HG03135 (cell line): Measurements from ENCODE around the gene MRPL32.

Experiments
- ATAC-seq: cut with Tn5 transposase; IDR thresholded peaks from one replicate; pipeline ENCODE4 v1.9.1; 2021; ENCODE audit warnings: mild to moderate bottlenecking, moderate library complexity; ENCODE audit not compliant: unreplicated experiment

The MRPL32 gene

GRCh38 chr7:42925630-42926029 is 6.5 kb upstream of the MRPL32 start:
- ATAC-seq = no peak

GRCh38 chr7:42926204-42926603 is 6.0 kb upstream of the MRPL32 start:
- ATAC-seq = no peak

- ATAC-seq = no peak
Measured at GRCh38 chr7:42928754-42929153, 3.4 kb upstream of the MRPL32 start.

- no peak for ATAC-seq
Measured at GRCh38 chr7:42929449-42929848, 2.7 kb upstream of the MRPL32 start.

GRCh38 chr7:42930889-42931288 is 1.3 kb upstream of the MRPL32 start:
- no peak for ATAC-seq

- ATAC-seq = no peak
Measured at GRCh38 chr7:42931447-42931833, 736 bp upstream of the MRPL32 start.

- no peak for ATAC-seq
Measured at GRCh38 chr7:42932811-42933591, 825 bp downstream of the MRPL32 start.

GRCh38 chr7:42934291-42934690 is 2.1 kb downstream of the MRPL32 start:
- ATAC-seq = no peak

GRCh38 chr7:42935861-42936260 is 3.7 kb downstream of the MRPL32 start:
- no peak for ATAC-seq

- ATAC-seq = no peak
Measured at GRCh38 chr7:42939457-42940240, 7.5 kb downstream of the MRPL32 start.

GRCh38 chr7:42940985-42941847 is 9.0 kb downstream of the MRPL32 start:
- peak; percentile 55 for ATAC-seq

- peak; percentile 55 for ATAC-seq
Measured at GRCh38 chr7:42945821-42946626, 13.8 kb downstream of the MRPL32 start.

GRCh38 chr7:42946627-42946950 is 14.4 kb downstream of the MRPL32 start:
- ATAC-seq = no peak

- no peak for ATAC-seq
Measured at GRCh38 chr7:42947521-42947920, 15.3 kb downstream of the MRPL32 start.

GRCh38 chr7:42950417-42950816 is 18.2 kb downstream of the MRPL32 start:
- no peak for ATAC-seq

GRCh38 chr7:42952328-42952727 is 20.2 kb downstream of the MRPL32 start:
- no peak for ATAC-seq

GRCh38 chr7:42953994-42954393 is 21.8 kb downstream of the MRPL32 start:
- no peak for ATAC-seq

GRCh38 chr7:42956062-42956461 is 23.9 kb downstream of the MRPL32 start:
- ATAC-seq = no peak

- no peak for ATAC-seq
Measured at GRCh38 chr7:42959549-42959948, 27.4 kb downstream of the MRPL32 start.

GRCh38 chr7:42960762-42961161 is 28.6 kb downstream of the MRPL32 start:
- no peak for ATAC-seq

- no peak for ATAC-seq
Measured at GRCh38 chr7:42961170-42961569, 29.0 kb downstream of the MRPL32 start.
